ENCODE measurements around the gene CFAP410. TPM values are rescaled to one million over a fixed set of nuclear protein-coding genes. Genes with fewer than 3 reads are reported as not detected.

Gene CFAP410
- polyA plus RNA-seq, 1 donor from 2014 or later, result 36.5 TPM

GRCh38 chr21:44314561-44314960 lies 24.6 kb downstream of the CFAP410 start:
- H3K9me2 ChIP-seq (ENCODE audit: insufficient read depth, low read length), result no peaks in the 10 kb centered on the region
- TF ChIP-seq EZH2 (IDR thresholded peaks at IDR 0.05; ENCODE audit: borderline replicate concordance, insufficient read depth, low read length, poor library complexity, severe bottlenecking) (no peak), TAF1 (IDR thresholded peaks at IDR 0.05; ENCODE audit: low read depth) (no peak), POLR2AphosphoS5 (IDR thresholded peaks at IDR 0.05) (no peak), CTCF (IDR thresholded peaks at IDR 0.05; ENCODE audit: poor library complexity, severe bottlenecking) (no peak), RAD21 (conservative IDR thresholded peaks at IDR 0.05) (no peak), MXI1 (conservative IDR thresholded peaks at IDR 0.05; ENCODE audit: poor library complexity, severe bottlenecking) (no peak), SMC3 (conservative IDR thresholded peaks at IDR 0.05; ENCODE audit: poor library complexity) (no peak), REST (IDR thresholded peaks at IDR 0.05; ENCODE audit: borderline replicate concordance) (no peak), EP300 (conservative IDR thresholded peaks at IDR 0.05; ENCODE audit: poor library complexity, severe bottlenecking) (no peak)
- no peak overlapping the region for H2AFZ ChIP-seq (ENCODE audit: low read depth, low read length)

GRCh38 chr21:44314128-44314527 lies 25.1 kb downstream of the CFAP410 start:
- Histone ChIP-seq H3K27me3 (ENCODE audit: insufficient read depth, low read depth, low read length) (no peaks in the 10 kb centered on the region), H3K36me3 (ENCODE audit: insufficient read depth, low read length) (no peaks in the 10 kb centered on the region), H3K4me2 (ENCODE audit: low read length) (no peak overlapping the region), H3K4me3 (ENCODE audit: low read length) (no peak overlapping the region), H3K9me2 (ENCODE audit: insufficient read depth, low read length) (no peaks in the 10 kb centered on the region), H3K9me3 (ENCODE audit: low read length) (no peaks in the 10 kb centered on the region), H3K79me2 (replicated peaks; ENCODE audit: insufficient read depth, low read length) (no peaks in the 10 kb centered on the region), H3K27ac (ENCODE audit: low read length) (no peak overlapping the region), H2AFZ (ENCODE audit: low read depth, low read length) (no peak overlapping the region), H4K20me1 (ENCODE audit: insufficient read depth) (no peaks in the 10 kb centered on the region), H3K9ac (ENCODE audit: low read length) (no peak overlapping the region), H3F3A (ENCODE audit: insufficient read depth, low read length, poor library complexity, severe bottlenecking) (no peaks in the 10 kb centered on the region)
- TF ChIP-seq SMC3 (conservative IDR thresholded peaks at IDR 0.05; ENCODE audit: poor library complexity), result no peak
- TF ChIP-seq EZH2 (IDR thresholded peaks at IDR 0.05; ENCODE audit: borderline replicate concordance, insufficient read depth, low read length, poor library complexity, severe bottlenecking), result no peak
- TF ChIP-seq POLR2AphosphoS5 (IDR thresholded peaks at IDR 0.05), result no peak
- no peak for TF ChIP-seq REST (IDR thresholded peaks at IDR 0.05; ENCODE audit: borderline replicate concordance)
- no peak for TF ChIP-seq CTCF (IDR thresholded peaks at IDR 0.05; ENCODE audit: poor library complexity, severe bottlenecking)
- no peak for TF ChIP-seq EP300 (conservative IDR thresholded peaks at IDR 0.05; ENCODE audit: poor library complexity, severe bottlenecking)
- no peak for TF ChIP-seq MXI1 (conservative IDR thresholded peaks at IDR 0.05; ENCODE audit: poor library complexity, severe bottlenecking)
- no peak for TF ChIP-seq TAF1 (IDR thresholded peaks at IDR 0.05; ENCODE audit: low read depth)
- no peak for TF ChIP-seq RAD21 (conservative IDR thresholded peaks at IDR 0.05)

More at GRCh38 chr21:44314561-44314960, 24.6 kb downstream of the CFAP410 start:
- no peak overlapping the region for H3K4me3 ChIP-seq (ENCODE audit: low read length)
- no peak overlapping the region for H3K9ac ChIP-seq (ENCODE audit: low read length)
- no peaks in the 10 kb centered on the region for H3F3A ChIP-seq (ENCODE audit: insufficient read depth, low read length, poor library complexity, severe bottlenecking)
- no peaks in the 10 kb centered on the region for H4K20me1 ChIP-seq (ENCODE audit: insufficient read depth)
- no peaks in the 10 kb centered on the region for H3K27me3 ChIP-seq (ENCODE audit: insufficient read depth, low read depth, low read length)
- no peaks in the 10 kb centered on the region for H3K79me2 ChIP-seq (replicated peaks; ENCODE audit: insufficient read depth, low read length)
- H3K27ac ChIP-seq (ENCODE audit: low read length), result no peak overlapping the region
- H3K36me3 ChIP-seq (ENCODE audit: insufficient read depth, low read length), result no peaks in the 10 kb centered on the region
- H3K9me3 ChIP-seq (ENCODE audit: low read length), result no peaks in the 10 kb centered on the region
- no peak overlapping the region for H3K4me2 ChIP-seq (ENCODE audit: low read length)

Measured in neural cell (in vitro differentiated cells).